GM19025 (cell line): ENCODE results near the gene RNF19B.

Source experiments
- ATAC-seq: cut with Tn5 transposase; IDR thresholded peaks from one replicate; pipeline ENCODE4 v1.9.1; 2021; ENCODE audit warnings: mild to moderate bottlenecking, low read depth, moderate library complexity; ENCODE audit not compliant: unreplicated experiment

The RNF19B gene

DNA sequence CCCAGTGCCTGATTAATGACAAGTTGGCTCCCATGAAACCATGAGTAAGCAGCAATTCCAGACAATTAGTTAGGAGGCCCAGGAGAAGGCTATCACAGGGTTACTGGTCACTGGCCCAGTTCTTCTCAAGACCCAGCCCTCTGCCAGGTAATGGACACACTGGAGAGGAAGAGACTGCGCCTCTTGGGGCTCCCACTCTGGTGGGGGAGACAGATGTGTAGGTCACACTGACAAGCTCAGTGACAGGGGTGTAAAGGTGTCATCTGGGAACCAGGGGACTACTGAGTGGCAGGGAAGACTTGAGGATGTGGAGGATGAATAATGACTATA lies 73.4 kb downstream of the RNF19B start:
- no peak for ATAC-seq

DNA sequence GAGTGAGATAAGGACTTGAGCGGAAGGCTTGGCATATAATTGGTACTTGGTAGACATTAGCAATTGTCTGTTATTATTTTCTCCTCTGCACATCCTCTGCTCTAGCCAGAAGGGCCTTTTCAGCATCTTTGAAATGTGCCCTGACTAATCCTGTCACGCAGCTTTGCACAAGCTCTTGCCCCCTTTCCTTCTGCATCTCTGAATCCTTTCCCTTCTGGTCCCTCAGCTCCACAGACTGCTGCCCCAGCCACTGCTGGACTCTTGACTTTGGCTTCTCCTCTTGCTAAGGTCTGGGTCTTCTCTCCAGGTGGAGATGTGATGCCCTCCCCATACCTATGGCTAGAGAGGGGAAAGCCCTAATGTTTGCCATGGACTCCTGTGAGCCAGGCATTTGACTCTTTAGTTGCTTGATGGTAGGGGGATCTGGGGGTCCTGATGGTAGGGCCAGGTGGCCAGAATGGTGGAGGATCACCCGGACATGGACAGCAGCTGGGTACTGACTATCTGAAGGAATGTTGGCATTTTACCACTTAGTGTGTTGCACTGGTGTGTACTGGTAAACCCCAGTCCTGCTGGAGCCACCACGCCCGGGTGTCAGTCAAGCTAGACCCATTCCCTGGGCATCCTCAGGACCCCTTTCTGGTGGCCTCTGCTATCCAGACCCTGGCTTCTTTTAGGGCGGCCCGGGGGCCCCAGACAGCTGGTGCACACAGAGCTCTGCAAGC lies 73.9 kb downstream of the RNF19B start:
- ATAC-seq: no peak

DNA sequence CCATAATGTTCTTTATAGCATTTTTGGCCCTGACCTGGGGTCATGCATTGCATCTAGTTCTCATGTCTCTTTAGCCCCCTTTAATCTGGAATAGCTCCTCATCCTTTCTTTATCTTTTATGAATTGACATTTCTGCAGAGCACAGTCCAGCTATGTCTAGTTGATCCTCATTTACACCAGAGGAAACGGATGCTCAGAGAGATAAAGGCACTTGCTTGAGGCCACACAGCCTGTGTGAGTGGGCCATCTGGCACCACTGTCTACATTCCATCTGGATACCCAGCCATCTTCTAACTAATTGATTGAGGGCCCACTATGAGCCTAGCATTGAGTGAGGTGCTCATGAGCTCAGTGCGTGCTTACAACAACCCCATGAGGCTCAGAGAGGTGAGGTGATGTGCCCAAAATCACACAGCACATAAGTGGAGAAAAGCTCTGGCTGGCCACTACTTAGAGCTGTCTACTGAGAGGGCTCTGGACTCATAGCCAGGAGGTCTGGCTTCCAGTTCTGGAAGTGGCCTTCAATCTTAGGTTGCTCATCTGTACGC lies 74.8 kb downstream of the RNF19B start:
- ATAC-seq: no peak

DNA sequence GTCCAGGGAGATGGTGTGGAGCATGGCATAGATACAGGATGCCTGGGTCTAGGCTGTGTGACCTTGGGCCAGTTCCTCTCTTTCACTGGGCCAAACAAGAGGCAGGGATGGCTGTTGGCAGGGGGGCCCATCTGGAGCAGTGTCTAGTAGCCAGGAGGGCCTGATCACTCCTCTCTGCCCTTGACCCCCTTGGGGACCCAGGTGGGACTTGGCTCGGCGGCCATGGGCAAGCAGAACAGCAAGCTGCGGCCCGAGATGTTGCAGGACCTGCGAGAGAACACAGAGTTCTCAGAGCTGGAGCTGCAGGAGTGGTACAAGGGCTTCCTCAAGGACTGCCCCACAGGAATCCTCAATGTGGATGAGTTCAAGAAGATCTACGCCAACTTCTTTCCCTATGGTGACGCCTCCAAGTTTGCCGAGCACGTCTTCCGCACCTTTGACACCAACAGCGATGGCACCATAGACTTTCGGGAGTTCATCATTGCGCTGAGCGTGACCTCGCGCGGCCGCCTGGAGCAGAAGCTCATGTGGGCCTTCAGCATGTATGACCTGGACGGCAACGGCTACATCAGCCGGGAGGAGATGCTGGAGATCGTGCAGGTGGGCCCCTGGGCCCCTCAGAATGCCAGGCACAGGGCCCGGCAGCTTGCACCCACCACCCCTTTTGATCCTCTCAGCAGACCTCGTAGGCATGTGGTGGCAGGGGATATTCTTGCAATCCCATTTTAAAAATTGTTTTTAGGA lies 75.8 kb downstream of the RNF19B start:
- ATAC-seq: no peak

DNA sequence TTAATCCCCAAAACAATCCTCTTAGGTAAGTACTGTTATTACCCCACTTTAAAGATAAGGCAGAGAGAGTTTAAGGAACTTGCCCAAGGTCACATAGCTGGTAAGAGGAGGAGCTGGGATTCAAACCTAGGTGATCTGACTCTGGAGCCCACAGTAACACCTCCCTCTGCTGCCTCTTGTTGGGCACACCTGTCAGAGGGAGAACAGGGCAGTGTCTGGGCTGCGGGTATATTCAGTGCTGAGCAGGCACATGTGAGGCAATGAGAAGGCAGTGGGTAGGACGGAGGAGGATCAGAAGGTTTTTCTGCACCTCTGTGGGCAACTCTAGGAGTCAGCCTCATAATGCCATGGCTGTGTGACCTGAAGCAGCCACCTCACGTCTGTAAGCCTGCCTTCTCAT lies 76.5 kb downstream of the RNF19B start:
- no peak for ATAC-seq

DNA sequence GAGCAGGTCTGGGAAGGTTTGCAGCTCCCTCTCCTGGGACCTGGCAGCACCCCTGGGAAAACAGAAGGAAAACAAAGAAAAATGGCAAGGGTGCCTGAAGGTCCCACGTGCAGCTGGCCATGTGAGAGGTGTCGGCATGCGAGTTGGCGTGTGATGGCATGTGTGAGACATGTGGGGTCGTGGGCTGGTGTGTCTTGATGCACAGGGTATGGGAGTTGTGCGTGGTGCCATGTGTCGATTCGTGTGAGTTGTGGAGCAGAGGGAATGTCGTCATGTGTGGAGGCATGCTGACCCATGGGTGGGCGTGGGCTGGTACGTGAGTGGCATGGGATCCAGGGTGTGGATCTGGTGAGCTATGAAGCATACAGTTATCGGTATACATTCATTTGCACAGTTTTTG lies 77.0 kb downstream of the RNF19B start:
- ATAC-seq: no peak

DNA sequence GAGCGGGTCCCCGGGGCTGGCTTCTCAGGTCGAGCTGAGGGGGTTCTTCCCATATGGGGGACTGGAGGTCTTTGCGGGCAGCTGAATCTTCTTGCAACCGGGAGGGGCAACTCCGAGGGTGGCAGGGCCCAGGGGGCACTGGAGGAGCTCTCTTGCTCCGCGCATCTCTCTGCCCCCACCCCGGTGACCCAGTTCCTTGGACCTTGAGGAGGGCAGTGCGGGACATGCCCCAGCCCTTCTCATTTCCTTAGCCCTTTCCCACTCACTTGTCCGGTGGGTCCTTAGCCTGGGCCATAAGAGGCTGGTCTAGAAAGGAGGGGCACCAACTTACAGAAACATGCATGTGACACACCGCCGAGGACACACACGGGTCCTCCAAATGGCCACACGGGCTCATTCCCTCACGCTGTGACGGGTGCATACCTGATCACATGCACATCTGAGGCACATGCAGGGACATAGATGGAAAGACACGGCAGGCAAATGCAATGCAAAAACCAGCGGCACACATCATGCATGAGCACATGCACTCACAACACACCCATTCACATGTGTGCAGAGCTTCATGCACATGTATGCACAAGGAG lies 77.7 kb downstream of the RNF19B start:
- no peak for ATAC-seq
